Left ventricle myocardium inferior (tissue), 1 donor: ENCODE measurements around the gene LMCD1. TPM values are rescaled to one million over a fixed set of nuclear protein-coding genes. Genes with fewer than 3 reads are reported as not detected.

Experiments used
- DNase-seq: peaks from one replicate; pipeline ENCODE4 v3.0.0-alpha.2; 2020
- H3K27ac ChIP-seq: fragments of 200-600 bp; replicated peaks from 2 replicates; pipeline ENCODE4 v1.8.0; 2021
- H3K27me3 ChIP-seq: fragments of 200-600 bp; 2 replicates; pipeline ENCODE4 v1.8.0; 2021; ENCODE audit warnings: low read depth
- H3K36me3 ChIP-seq: fragments of 200-600 bp; 2 replicates; pipeline ENCODE4 v1.8.0; 2021
- H3K4me1 ChIP-seq: fragments of 200-600 bp; 2 replicates; pipeline ENCODE4 v1.8.0; 2021
- H3K4me3 ChIP-seq: fragments of 200-600 bp; 2 replicates; pipeline ENCODE4 v1.8.0; 2021; ENCODE audit warnings: mild to moderate bottlenecking, moderate library complexity
- H3K9me3 ChIP-seq: fragments of 200-600 bp; replicated peaks from 2 replicates; pipeline ENCODE4 v1.8.0; 2021
- CTCF ChIP-seq: fragments of 200-600 bp; IDR thresholded peaks from 2 replicates; pipeline ENCODE4 v1.8.0; 2021; ENCODE audit warnings: antibody characterized with exemption, mild to moderate bottlenecking, borderline replicate concordance
- intact Hi-C: fragments of 100-400 bp; cut with micrococcal nuclease; formaldehyde crosslinking; loops from one replicate; pipeline ENCODE4 v1.11.0; 2022
- total RNA-seq: library from RNA; stranded (reverse); fragmentation: NEBNext Ultra II Directional; extraction: Animal tissue kit (Norgen Biotek cat#: 25700); gene quantifications from one replicate; pipeline ENCODE4 v1.2.1, GENCODE V29; 2021
- donor health status: DM: no; HTN: yes; CAD: no; lungs with severe emphysema.

The LMCD1 gene
- total RNA-seq, 1 donor from 2014 or later, result 72.9 TPM

- Histone ChIP-seq H3K4me3 (no peak overlapping the region), H3K4me1 (peaks cover 18% of the 10 kb centered on the region), H3K36me3 (no peaks in the 10 kb centered on the region), H3K27me3 (no peaks in the 10 kb centered on the region), H3K27ac (no peak overlapping the region), H3K9me3 (no peaks in the 10 kb centered on the region)
- no peak for TF ChIP-seq CTCF
- DNase-seq, result no peak
- intact Hi-C loops, result loop anchor here (5.0 kb wide), 1 partner anchor 167 kb away; no protein-coding TSS in a partner anchor
Measured at GRCh38 chr3:8608791-8609467, 107.3 kb downstream of the LMCD1 start.

- DNase-seq, result no peak
- Histone ChIP-seq H3K4me1 (peaks cover 16% of the 10 kb centered on the region), H3K27ac (no peak overlapping the region), H3K9me3 (no peaks in the 10 kb centered on the region), H3K27me3 (no peaks in the 10 kb centered on the region), H3K36me3 (no peaks in the 10 kb centered on the region), H3K4me3 (no peak overlapping the region)
- TF ChIP-seq CTCF, result no peak
- intact Hi-C loops, result no loop called here
Measured at GRCh38 chr3:8610951-8611350, 109.3 kb downstream of the LMCD1 start.

GRCh38 chr3:8617921-8618320 is 116.3 kb downstream of the LMCD1 start:
- H3K27me3 ChIP-seq, result no peaks in the 10 kb centered on the region
- DNase-seq, result no peak
- no peak overlapping the region for H3K27ac ChIP-seq
- no peak for TF ChIP-seq CTCF
- peaks cover 8% of the 10 kb centered on the region for H3K4me1 ChIP-seq
- no peak overlapping the region for H3K4me3 ChIP-seq
- intact Hi-C loops, result no loop called here
- H3K36me3 ChIP-seq, result no peaks in the 10 kb centered on the region
- H3K9me3 ChIP-seq, result peaks cover 12% of the 10 kb centered on the region

- no peak overlapping the region for H3K4me3 ChIP-seq
- intact Hi-C loops, result no loop called here
Measured at GRCh38 chr3:8618950-8619349, 117.3 kb downstream of the LMCD1 start.

GRCh38 chr3:8619548-8619947 is 117.9 kb downstream of the LMCD1 start:
- TF ChIP-seq CTCF, result no peak
- H3K36me3 ChIP-seq, result no peaks in the 10 kb centered on the region
- peaks cover 12% of the 10 kb centered on the region for H3K9me3 ChIP-seq
- no peaks in the 10 kb centered on the region for H3K27me3 ChIP-seq
- intact Hi-C loops, result no loop called here
- H3K27ac ChIP-seq, result no peak overlapping the region
- H3K4me1 ChIP-seq, result peaks cover 15% of the 10 kb centered on the region
- DNase-seq, result no peak
- H3K4me3 ChIP-seq, result no peak overlapping the region

More at GRCh38 chr3:8618950-8619349, 117.3 kb downstream of the LMCD1 start:
- Histone ChIP-seq H3K9me3 (peaks cover 12% of the 10 kb centered on the region), H3K36me3 (no peaks in the 10 kb centered on the region), H3K27me3 (no peaks in the 10 kb centered on the region), H3K27ac (no peak overlapping the region), H3K4me1 (peaks cover 15% of the 10 kb centered on the region)
- no peak for TF ChIP-seq CTCF
- DNase-seq, result no peak
